Skin of body (tissue), 2 donors: ENCODE measurements around the gene MACROD1. TPM values are rescaled to one million over a fixed set of nuclear protein-coding genes. Genes with fewer than 3 reads are reported as not detected.
"Not testable (repeated sequence)": the region's sequence is repeated elsewhere in the genome, so short reads cannot be mapped to it uniquely, and the experiment has no call there.

Experiments used
- DNase-seq: peaks from one replicate; lab custom pipeline; 2025; lab: John Stamatoyannopoulos, UW
- total RNA-seq: library from RNA; depleted of rRNA; stranded (reverse); fragments of >200 nt; gene quantifications from one replicate; pipeline ENCODE4 v1.2.3, GENCODE V29; 2014

Gene MACROD1
- total RNA-seq, 1 donor from 2014 or later = 23.1 TPM

DNA sequence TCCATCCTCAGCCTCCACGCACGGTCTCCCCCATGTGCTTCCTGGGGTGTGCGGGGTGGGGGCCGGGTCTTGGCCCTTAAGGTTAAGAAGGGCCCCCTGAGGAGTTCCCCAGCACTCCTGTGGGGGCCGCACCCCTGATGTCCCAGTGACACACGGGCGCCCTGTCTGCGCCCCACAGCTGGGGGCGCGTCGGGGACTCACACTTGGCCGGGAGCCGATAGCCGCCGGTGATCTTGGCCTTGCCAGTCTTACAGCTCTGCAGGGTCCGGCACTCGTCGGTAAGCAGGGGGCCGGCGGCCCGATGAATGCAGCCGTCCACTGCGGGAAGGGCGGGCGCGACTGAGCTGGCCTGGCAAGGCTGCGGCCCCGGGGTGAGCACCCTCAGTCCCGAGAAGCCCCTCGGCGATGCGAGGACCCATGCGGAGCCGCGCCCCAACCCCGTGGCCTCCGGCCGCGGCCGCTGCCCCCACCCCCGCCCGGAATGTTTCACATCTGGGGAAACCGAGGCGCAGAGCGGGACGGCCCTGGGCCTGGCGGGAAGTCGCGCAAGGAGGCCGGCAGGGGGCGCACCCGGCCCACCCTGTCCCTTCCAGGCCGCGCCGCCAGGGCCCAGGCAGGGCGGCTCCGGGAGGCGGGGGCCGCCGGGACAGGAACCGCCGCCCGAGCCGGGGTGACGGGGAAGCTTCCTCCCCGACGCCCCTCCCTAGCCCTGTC, 165.7 kb downstream of the MACROD1 start:
- DNase-seq = peak; percentile 55

GRCh38 chr11:63999349-64000025, 166.4 kb downstream of the MACROD1 start:
- DNase-seq = peak; percentile 28

GRCh38 chr11:63998558-63999348, 167.2 kb downstream of the MACROD1 start:
- DNase-seq = no peak

GRCh38 chr11:63997801-63998337, 168.0 kb downstream of the MACROD1 start:
- DNase-seq = no peak

GRCh38 chr11:63997104-63997700, 168.7 kb downstream of the MACROD1 start:
- DNase-seq = no peak

GRCh38 chr11:63996512-63996911, 169.4 kb downstream of the MACROD1 start:
- DNase-seq = no peak

DNA sequence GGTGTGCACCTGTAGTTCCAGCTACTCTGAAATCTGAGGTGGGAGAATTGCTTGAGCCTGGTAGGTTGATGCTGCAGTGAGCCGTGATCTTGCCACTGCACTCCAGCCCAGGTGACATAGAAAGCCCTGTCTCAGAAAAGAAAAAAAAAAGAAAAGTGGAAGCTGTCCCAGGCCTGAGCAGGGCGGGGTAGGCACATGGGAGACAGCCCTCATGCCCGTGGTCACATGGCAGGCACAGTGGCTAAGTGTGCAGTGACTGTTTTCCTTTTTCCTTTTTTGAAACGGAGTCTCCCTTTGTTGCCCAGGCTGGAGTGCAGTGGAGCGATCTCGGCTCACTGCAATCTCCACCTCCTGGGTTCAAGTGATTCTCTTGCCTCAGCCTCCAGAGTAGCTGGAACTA, 171.9 kb downstream of the MACROD1 start:
- DNase-seq = no peak

DNA sequence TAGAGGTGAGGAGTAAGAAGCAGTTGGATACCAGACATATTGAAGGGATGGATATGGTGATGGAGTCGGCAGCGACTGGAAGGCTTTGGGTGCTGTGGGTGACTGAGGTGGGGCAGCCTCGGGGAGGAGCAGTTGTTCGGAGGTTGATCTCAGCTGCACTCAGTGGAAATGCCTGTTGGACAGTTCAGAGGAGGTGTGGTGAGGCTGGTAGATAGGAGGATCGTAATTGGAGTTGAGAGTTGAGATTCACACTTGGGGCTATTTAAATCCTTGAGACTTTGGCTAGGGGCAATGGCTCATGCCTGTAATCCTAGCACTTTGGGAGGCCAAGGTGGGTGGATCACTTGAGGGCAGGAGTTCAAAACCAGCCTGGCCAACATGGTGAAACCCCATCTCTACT, 172.8 kb downstream of the MACROD1 start:
- DNase-seq = no peak

- DNase-seq = no peak
Observed at GRCh38 chr11:63991558-63991957, 174.4 kb downstream of the MACROD1 start.

- DNase-seq = no peak
Observed at GRCh38 chr11:63986932-63987513, 178.9 kb downstream of the MACROD1 start.

DNA sequence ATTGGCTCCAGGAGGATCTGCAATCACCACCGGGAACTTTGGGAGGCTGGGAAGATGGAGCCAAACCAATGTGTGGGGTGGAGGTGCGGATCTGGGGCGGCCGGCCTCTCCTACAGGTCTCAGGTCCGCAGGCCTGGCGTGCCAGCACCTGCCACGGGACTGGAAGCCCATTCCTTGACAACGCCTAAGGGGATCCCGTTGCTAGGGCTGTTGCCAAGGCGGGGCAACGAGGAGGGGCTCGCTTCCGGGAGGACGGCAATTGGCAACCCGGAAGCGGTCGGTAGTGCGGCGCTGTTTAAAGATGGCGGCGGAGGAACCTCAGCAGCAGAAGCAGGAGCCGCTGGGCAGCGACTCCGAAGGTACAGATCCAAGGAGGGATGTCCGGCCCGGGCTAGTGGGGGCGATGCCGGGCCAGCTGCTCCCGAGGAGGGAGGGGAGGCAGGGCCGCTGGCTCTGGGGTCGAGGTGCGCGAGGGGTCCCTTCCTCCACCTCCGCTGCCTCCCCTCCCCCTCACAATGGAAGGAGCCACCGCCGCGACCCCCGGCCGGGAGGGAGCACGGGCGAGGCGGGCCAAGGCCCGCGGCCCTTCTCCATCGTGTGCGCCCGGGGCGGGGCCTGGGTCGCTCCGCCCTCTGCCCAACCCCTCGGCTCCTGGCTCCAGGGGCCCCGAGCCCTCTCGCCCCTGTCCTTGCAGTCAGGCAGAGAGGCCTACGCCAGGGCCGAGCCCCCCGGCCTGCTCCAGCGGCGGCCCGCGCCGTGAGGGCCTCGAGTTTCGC, 179.6 kb downstream of the MACROD1 start, which contains the start of gene OTUB1:
TSS of gene OTUB1 (plus strand) at position 283 of the 776 bp plus-strand sequence. CDS start at position 302, 19 bp downstream.
- peak; percentile 85 for DNase-seq

- no peak for DNase-seq
Observed at GRCh38 chr11:63985812-63986155, 180.1 kb downstream of the MACROD1 start.

DNA sequence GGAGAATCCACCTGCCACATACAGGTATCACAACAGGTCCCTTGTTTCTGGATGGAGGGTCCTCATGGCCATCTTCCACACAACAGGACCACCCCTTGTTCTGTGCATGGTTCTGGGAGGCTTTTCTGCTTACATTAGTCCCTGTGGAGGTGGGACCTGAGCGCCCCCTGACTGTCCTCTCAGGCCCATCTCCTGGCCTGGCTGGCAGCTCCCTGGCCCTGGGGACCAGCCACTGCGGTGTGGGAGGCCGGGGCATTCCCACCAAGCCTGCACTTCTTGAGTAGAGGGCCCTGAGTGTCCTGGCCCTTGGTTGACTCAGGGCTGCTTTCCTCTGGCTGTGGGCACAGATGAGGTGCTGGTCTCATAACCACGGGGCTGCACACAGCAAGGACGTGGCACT, 186.5 kb downstream of the MACROD1 start:
- DNase-seq = no peak

DNA sequence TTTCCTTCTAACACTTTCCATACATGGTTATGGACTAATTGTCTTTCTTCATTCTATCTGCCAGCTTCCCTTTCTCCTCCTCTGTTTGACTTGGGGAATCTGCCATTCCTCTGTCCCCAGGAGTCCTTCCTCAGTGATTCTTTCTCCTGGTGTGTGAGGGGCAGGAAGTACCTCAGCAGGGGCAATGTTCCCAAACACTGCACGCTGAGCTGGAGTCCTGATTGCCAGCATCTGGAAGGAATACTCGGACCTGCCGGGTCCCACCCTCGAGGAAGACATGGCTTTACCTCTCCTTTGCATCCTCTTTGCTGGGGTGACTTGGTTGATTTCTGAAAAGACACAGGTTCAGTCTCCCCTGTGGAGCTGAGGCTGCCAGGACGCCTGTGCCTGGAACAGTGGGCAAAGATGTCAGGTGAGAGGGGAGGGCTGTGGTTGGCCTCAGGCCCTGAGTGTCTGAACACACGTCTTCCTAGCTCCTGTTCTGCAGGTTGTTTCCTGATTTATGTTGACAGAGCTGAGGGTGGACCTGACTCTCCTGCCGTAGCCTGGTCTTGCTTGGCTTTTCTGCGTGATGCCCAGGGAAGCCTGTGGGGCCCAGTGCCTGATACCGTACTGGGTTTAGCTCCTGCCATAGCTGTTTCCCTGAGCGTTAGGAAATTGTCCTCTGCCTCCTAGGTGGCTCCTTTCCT, 187.2 kb downstream of the MACROD1 start:
- DNase-seq = no peak

DNA sequence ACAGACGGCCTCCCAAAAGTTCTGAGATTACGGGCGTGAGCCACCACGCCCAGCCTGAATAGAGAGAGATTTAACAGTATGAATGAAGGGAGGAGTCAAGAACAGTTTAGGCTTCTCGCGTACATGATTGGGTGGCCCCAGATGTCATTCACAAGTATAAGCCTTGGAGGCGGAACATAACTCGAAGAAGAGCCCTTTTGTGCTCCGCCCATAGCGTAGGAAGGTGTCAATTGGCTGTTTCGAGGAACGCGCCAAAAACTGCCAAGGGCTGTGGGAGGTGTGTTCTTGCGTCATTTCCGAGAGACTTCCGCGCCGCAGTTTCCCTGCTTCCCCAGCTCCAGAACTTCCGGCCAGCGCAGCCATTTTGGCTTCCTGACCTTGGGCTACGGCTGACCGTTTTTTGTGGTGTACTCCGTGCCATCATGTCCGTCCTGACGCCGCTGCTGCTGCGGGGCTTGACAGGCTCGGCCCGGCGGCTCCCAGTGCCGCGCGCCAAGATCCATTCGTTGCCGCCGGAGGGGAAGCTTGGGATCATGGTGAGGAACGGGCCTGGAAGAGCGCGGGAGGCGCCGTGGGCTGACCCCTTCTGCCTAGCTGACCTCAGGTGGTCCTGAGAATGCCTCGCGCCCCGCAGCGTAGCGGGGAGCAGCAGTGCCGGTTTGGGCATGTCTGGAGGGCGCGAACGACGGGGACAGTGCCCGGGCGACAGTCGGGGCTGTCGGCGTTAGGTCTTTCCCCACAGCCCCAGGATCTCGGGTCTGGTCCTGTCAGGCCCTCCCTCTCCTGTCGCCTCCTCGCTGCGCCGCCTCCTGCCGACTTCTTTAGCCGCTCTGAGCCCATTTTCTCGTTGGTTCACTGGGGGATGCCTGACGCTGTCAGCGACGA, 191.4 kb downstream of the MACROD1 start, which contains the start of gene COX8A:
TSS of gene COX8A (plus strand) at position 362 of the 885 bp plus-strand sequence. CDS start at position 423, 61 bp downstream.
- peak; percentile 100 for DNase-seq

- DNase-seq = not testable (repeated sequence)
Observed at GRCh38 chr11:63973912-63974258, 192.0 kb downstream of the MACROD1 start.

- no peak for DNase-seq
Observed at GRCh38 chr11:63970902-63971301, 195.0 kb downstream of the MACROD1 start.

DNA sequence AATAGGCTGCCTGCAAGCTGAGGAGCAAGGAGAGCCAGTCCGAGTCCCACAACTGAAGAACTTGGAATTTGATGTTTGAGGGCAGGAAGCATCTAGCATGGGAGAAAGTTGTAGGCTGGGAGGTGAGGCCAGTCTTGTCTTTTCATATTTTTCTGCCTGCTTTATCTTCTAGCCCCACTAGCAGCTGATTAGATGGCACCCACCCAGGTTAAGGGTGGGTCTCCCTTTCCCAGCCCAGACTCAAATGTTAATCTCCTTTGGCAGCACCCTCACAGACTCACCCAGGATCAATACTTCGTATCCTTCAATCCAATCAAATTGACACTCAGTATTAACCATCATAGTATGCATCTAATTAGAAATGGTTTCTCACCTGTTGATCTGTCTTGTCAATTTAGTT, 196.5 kb downstream of the MACROD1 start:
- no peak for DNase-seq

GRCh38 chr11:63966444-63966843, 199.5 kb downstream of the MACROD1 start:
- DNase-seq = no peak
